ENCODE results near the gene PRDM11. TPM values are rescaled to one million over a fixed set of nuclear protein-coding genes. Genes with fewer than 3 reads are reported as not detected.

The PRDM11 gene
- 3.2 and 5.2 TPM in 2 replicates for total RNA-seq

DNA sequence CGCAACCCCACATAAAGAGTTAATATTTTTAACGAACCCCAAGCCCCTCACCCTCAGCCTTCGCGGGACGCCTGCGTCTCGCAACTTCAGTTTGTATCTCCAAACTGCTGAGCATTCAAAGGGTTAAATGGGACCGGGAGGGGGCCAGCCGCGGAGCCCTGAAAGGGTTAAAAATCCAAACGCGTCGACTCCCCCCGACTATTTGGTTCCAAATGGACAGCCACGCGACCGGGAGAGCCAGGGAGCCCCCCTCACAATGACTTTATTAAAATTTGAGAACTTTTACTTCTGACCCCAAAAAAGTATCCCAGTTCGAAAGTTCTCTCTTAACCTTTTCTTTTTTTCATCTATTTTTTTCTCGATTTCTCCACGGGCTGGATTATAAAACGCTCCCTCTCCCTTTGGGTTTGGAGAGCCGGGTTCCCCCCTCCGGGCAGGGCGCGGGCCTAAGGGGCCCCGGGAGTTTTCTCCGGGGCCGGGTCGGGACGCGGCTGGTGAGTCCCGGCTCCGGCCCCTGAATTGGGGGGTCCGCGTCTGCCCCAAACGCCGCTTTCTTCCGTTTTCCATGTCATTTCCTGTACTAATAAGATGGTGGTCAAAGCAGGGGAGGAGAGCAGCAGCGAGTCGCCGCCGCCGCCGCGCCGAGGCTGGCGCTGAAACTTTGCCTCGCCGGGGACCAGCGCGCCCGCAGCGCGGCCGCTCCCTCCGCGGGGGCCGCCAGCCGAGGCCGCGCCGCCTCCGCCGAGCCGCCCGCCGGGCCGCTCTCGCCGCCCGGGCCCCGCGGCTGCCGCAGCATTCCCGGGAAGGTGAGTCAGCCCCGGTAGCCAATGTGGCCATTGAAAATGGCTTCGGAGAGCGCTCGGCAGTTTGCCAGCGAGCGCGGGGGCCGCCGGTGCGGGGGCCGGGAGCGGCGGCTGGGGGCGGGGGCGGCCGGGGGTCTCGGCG, at the start of gene PRDM11:
PRDM11 (plus strand) TSS at position 568 of the 945 bp plus-strand sequence. CDS start 35,128 bp downstream, outside the sequence.

Other genes with a start within 250 kb of the PRDM11 start
- gene TP53I11, start 195.8 kb upstream of the PRDM11 start, total RNA-seq, result 4.1 and 12.5 TPM in 2 replicates
- not detected in 2 replicates for gene SYT13, start 139.7 kb downstream of the PRDM11 start, total RNA-seq

All from bronchial smooth muscle cell (primary cell).